Spleen (tissue), 7 donors: ENCODE data around the gene CAPN9.

Experiments used
- CTCF ChIP-seq, 11 experiments: fragments of 200-600 bp in 7 of 11; fragments of 450-650 bp in 4 of 11; sonication (generic) in 4 of 11; IDR thresholded peaks in 8 of 11; conservative IDR thresholded peaks in 3 of 11; 1 replicate in 7 of 11; 2 replicates in 4 of 11; pipeline versions ENCODE4 v1.4.0 to v1.8.0; 2016 to 2021; ENCODE audit warnings: antibody characterized with exemption in 11 of 11, inconsistent platforms in 4 of 11, mild to moderate bottlenecking in 1 of 11
- POLR2A ChIP-seq, 3 donors: fragments of 450-650 bp; IDR thresholded peaks; one replicate each; pipeline ENCODE4 v1.5.1; 2017; ENCODE audit warnings: antibody characterized with exemption in 3 of 3, mild to moderate bottlenecking in 1 of 3
- POLR2AphosphoS5 ChIP-seq, 3 donors: sonication (generic); formaldehyde crosslinking; IDR thresholded peaks; one replicate each; pipeline ENCODE4 v1.5.1; 2017; ENCODE audit warnings: antibody characterized with exemption in 3 of 3
- donor health status: DM: no; HTN: no; CAD: no; lungs with moderate emphysema.
- donor health status: DM: no; HTN: no; CAD: no.
- donor health status: DM: no; HTN: no; CAD: no.

- no peak for TF ChIP-seq CTCF (IDR thresholded peaks at IDR 0.05 in 8 of 11, conservative IDR thresholded peaks at IDR 0.05 in 3 of 11)
- no peak for TF ChIP-seq POLR2AphosphoS5 (IDR thresholded peaks at IDR 0.05)
- TF ChIP-seq POLR2A (IDR thresholded peaks at IDR 0.05): no peak
These were observed 84.6 kb downstream of the CAPN9 start for GRCh38 chr1:230831771-230832170.
